ENCODE results near the gene EEF2.

GRCh38 chr19:3986260-3987041, 1.2 kb upstream of the EEF2 start:
- TF ChIP-seq CTCF (IDR thresholded peaks at IDR 0.05; ENCODE audit: low read depth, low read length) (no peak), POLR2A (IDR thresholded peaks at IDR 0.05; ENCODE audit: extremely low read depth, insufficient read length) (no peak), MAX (IDR thresholded peaks at IDR 0.05; ENCODE audit: low read depth, low read length) (no peak)
